ENCODE measurements around the gene FKBP8.

FKBP8 gene

GRCh38 chr19:18533058-18533457 is 10.3 kb downstream of the FKBP8 start:
- H3K9me3 ChIP-seq: no peaks in the 10 kb centered on the region
- TF ChIP-seq CTCF (IDR thresholded peaks at IDR 0.05): no peak
- H3K36me3 ChIP-seq: peaks cover 80% of the 10 kb centered on the region
- no peak overlapping the region for H3K27ac ChIP-seq
- H3K4me3 ChIP-seq (ENCODE audit: low read depth in 1 of 2, low read length in 1 of 2): no peak overlapping the region
- no peaks in the 10 kb centered on the region for H3K27me3 ChIP-seq
- H3K4me1 ChIP-seq (ENCODE audit: control insufficient read depth in 1 of 2, insufficient read depth in 1 of 2, low read depth in 1 of 2, low read length in 1 of 2): no peaks in the 10 kb centered on the region

- Histone ChIP-seq H3K9me3 (no peaks in the 10 kb centered on the region), H3K27ac (no peak overlapping the region), H3K36me3 (peaks cover 73% of the 10 kb centered on the region), H3K27me3 (no peaks in the 10 kb centered on the region), H3K4me3 (ENCODE audit: low read depth in 1 of 2, low read length in 1 of 2) (no peak overlapping the region), H3K4me1 (ENCODE audit: control insufficient read depth in 1 of 2, insufficient read depth in 1 of 2, low read depth in 1 of 2, low read length in 1 of 2) (no peaks in the 10 kb centered on the region)
- TF ChIP-seq CTCF (IDR thresholded peaks at IDR 0.05): no peak
Observed at GRCh38 chr19:18532168-18532890, 11.0 kb downstream of the FKBP8 start.

GRCh38 chr19:18531485-18531884 is 11.9 kb downstream of the FKBP8 start:
- no peaks in the 10 kb centered on the region for H3K9me3 ChIP-seq
- H3K27me3 ChIP-seq: no peaks in the 10 kb centered on the region
- H3K4me3 ChIP-seq (ENCODE audit: low read depth in 1 of 2, low read length in 1 of 2): no peak overlapping the region
- no peak overlapping the region for H3K27ac ChIP-seq
- H3K4me1 ChIP-seq (ENCODE audit: control insufficient read depth in 1 of 2, insufficient read depth in 1 of 2, low read depth in 1 of 2, low read length in 1 of 2): no peaks in the 10 kb centered on the region
- H3K36me3 ChIP-seq: peaks cover 65% of the 10 kb centered on the region
- no peak for TF ChIP-seq CTCF (IDR thresholded peaks at IDR 0.05)

GRCh38 chr19:18529782-18530181 is 13.6 kb downstream of the FKBP8 start:
- Histone ChIP-seq H3K27me3 (no peaks in the 10 kb centered on the region), H3K4me1 (ENCODE audit: control insufficient read depth in 1 of 2, insufficient read depth in 1 of 2, low read depth in 1 of 2, low read length in 1 of 2) (peaks cover 0 to 3% of the 10 kb centered on the region in 2 experiments), H3K9me3 (no peaks in the 10 kb centered on the region), H3K4me3 (ENCODE audit: low read depth in 1 of 2, low read length in 1 of 2) (no peak overlapping the region), H3K36me3 (peaks cover 48% of the 10 kb centered on the region), H3K27ac (no peak overlapping the region)
- no peak for TF ChIP-seq CTCF (IDR thresholded peaks at IDR 0.05)

- TF ChIP-seq CTCF (IDR thresholded peaks at IDR 0.05): no peak
- peaks cover 16% of the 10 kb centered on the region for H3K36me3 ChIP-seq
- no peak overlapping the region for H3K27ac ChIP-seq
Observed at GRCh38 chr19:18526316-18526715, 17.1 kb downstream of the FKBP8 start.

More at GRCh38 chr19:18526316-18526715, 17.1 kb downstream of the FKBP8 start:
- H3K4me1 ChIP-seq (ENCODE audit: control insufficient read depth in 1 of 2, insufficient read depth in 1 of 2, low read depth in 1 of 2, low read length in 1 of 2): peaks cover 7 to 8% of the 10 kb centered on the region in 2 experiments
- H3K9me3 ChIP-seq: no peaks in the 10 kb centered on the region
- H3K4me3 ChIP-seq (ENCODE audit: low read depth in 1 of 2, low read length in 1 of 2): no peak overlapping the region
- no peaks in the 10 kb centered on the region for H3K27me3 ChIP-seq
